ENCODE results near the gene FAT1.

FAT1 gene

GRCh38 chr4:186701788-186702187 lies 21.9 kb downstream of the FAT1 start:
- DNase-seq (ENCODE audit: low read depth, low spot score) = no peak
- Histone ChIP-seq H3K27me3 (ENCODE audit: insufficient read depth, insufficient read length) (no peaks in the 10 kb centered on the region), H3K36me3 (ENCODE audit: insufficient read depth, insufficient read length, low read length) (peaks cover 57% of the 10 kb centered on the region), H3K9ac (ENCODE audit: insufficient read length, low read depth) (no peak overlapping the region), H3K4me1 (ENCODE audit: insufficient read depth, insufficient read length) (peaks cover 8% of the 10 kb centered on the region), H3K4me3 (ENCODE audit: insufficient read length, low read depth) (no peak overlapping the region), H3K9me3 (ENCODE audit: insufficient read depth, low read length) (no peaks in the 10 kb centered on the region)
- TF ChIP-seq YY1 (IDR thresholded peaks at IDR 0.05; ENCODE audit: insufficient read depth, insufficient read length) (no peak), SUZ12 (IDR thresholded peaks at IDR 0.05; ENCODE audit: extremely low read depth, insufficient read depth, insufficient read length) (no peak), ZNF274 (IDR thresholded peaks at IDR 0.05; ENCODE audit: low read depth, low read length) (no peak)

GRCh38 chr4:186701273-186701672 lies 22.4 kb downstream of the FAT1 start:
- H3K27me3 ChIP-seq (ENCODE audit: insufficient read depth, insufficient read length) = no peaks in the 10 kb centered on the region
- H3K4me3 ChIP-seq (ENCODE audit: insufficient read length, low read depth) = no peak overlapping the region
- H3K36me3 ChIP-seq (ENCODE audit: insufficient read depth, insufficient read length, low read length) = peaks cover 52% of the 10 kb centered on the region
- no peak for DNase-seq (ENCODE audit: low read depth, low spot score)
- no peaks in the 10 kb centered on the region for H3K9me3 ChIP-seq (ENCODE audit: insufficient read depth, low read length)
- peaks cover 8% of the 10 kb centered on the region for H3K4me1 ChIP-seq (ENCODE audit: insufficient read depth, insufficient read length)
- no peak for TF ChIP-seq YY1 (IDR thresholded peaks at IDR 0.05; ENCODE audit: insufficient read depth, insufficient read length)
- no peak for TF ChIP-seq SUZ12 (IDR thresholded peaks at IDR 0.05; ENCODE audit: extremely low read depth, insufficient read depth, insufficient read length)
- no peak for TF ChIP-seq ZNF274 (IDR thresholded peaks at IDR 0.05; ENCODE audit: low read depth, low read length)
- H3K9ac ChIP-seq (ENCODE audit: insufficient read length, low read depth) = peak overlapping the region; percentile 56

- Histone ChIP-seq H3K4me3 (ENCODE audit: insufficient read length, low read depth) (no peak overlapping the region), H3K9ac (ENCODE audit: insufficient read length, low read depth) (no peak overlapping the region), H3K27me3 (ENCODE audit: insufficient read depth, insufficient read length) (no peaks in the 10 kb centered on the region), H3K4me1 (ENCODE audit: insufficient read depth, insufficient read length) (peaks cover 8% of the 10 kb centered on the region), H3K9me3 (ENCODE audit: insufficient read depth, low read length) (no peaks in the 10 kb centered on the region), H3K36me3 (ENCODE audit: insufficient read depth, insufficient read length, low read length) (peaks cover 47% of the 10 kb centered on the region)
- no peak for DNase-seq (ENCODE audit: low read depth, low spot score)
- TF ChIP-seq YY1 (IDR thresholded peaks at IDR 0.05; ENCODE audit: insufficient read depth, insufficient read length) (no peak), SUZ12 (IDR thresholded peaks at IDR 0.05; ENCODE audit: extremely low read depth, insufficient read depth, insufficient read length) (no peak), ZNF274 (IDR thresholded peaks at IDR 0.05; ENCODE audit: low read depth, low read length) (no peak)
These were observed 22.9 kb downstream of the FAT1 start for GRCh38 chr4:186700746-186701145.

- Histone ChIP-seq H3K36me3 (ENCODE audit: insufficient read depth, insufficient read length, low read length) (peaks cover 42% of the 10 kb centered on the region), H3K27me3 (ENCODE audit: insufficient read depth, insufficient read length) (no peaks in the 10 kb centered on the region), H3K9ac (ENCODE audit: insufficient read length, low read depth) (no peak overlapping the region), H3K4me1 (ENCODE audit: insufficient read depth, insufficient read length) (peaks cover 8% of the 10 kb centered on the region), H3K9me3 (ENCODE audit: insufficient read depth, low read length) (no peaks in the 10 kb centered on the region; the same call in 1 of the 2 replicates), H3K4me3 (ENCODE audit: insufficient read length, low read depth) (no peak overlapping the region)
- no peak for DNase-seq (ENCODE audit: low read depth, low spot score)
- TF ChIP-seq SUZ12 (IDR thresholded peaks at IDR 0.05; ENCODE audit: extremely low read depth, insufficient read depth, insufficient read length) (no peak), ZNF274 (IDR thresholded peaks at IDR 0.05; ENCODE audit: low read depth, low read length) (no peak), YY1 (IDR thresholded peaks at IDR 0.05; ENCODE audit: insufficient read depth, insufficient read length) (no peak)
These were observed 23.7 kb downstream of the FAT1 start for GRCh38 chr4:186699881-186700397.

- Histone ChIP-seq H3K4me1 (ENCODE audit: insufficient read depth, insufficient read length) (peaks cover 8% of the 10 kb centered on the region), H3K9me3 (ENCODE audit: insufficient read depth, low read length) (no peaks in the 10 kb centered on the region; the same call in 1 of the 2 replicates), H3K4me3 (ENCODE audit: insufficient read length, low read depth) (no peak overlapping the region), H3K9ac (ENCODE audit: insufficient read length, low read depth) (no peak overlapping the region), H3K27me3 (ENCODE audit: insufficient read depth, insufficient read length) (no peaks in the 10 kb centered on the region), H3K36me3 (ENCODE audit: insufficient read depth, insufficient read length, low read length) (peaks cover 42% of the 10 kb centered on the region)
- DNase-seq (ENCODE audit: low read depth, low spot score) = no peak
- TF ChIP-seq SUZ12 (IDR thresholded peaks at IDR 0.05; ENCODE audit: extremely low read depth, insufficient read depth, insufficient read length) = no peak
- no peak for TF ChIP-seq YY1 (IDR thresholded peaks at IDR 0.05; ENCODE audit: insufficient read depth, insufficient read length)
- TF ChIP-seq ZNF274 (IDR thresholded peaks at IDR 0.05; ENCODE audit: low read depth, low read length) = no peak
These were observed 24.4 kb downstream of the FAT1 start for GRCh38 chr4:186699298-186699697.

GRCh38 chr4:186698525-186698924 lies 25.1 kb downstream of the FAT1 start:
- peaks cover 36% of the 10 kb centered on the region for H3K36me3 ChIP-seq (ENCODE audit: insufficient read depth, insufficient read length, low read length)
- H3K4me1 ChIP-seq (ENCODE audit: insufficient read depth, insufficient read length) = peaks cover 8% of the 10 kb centered on the region
- no peak for DNase-seq (ENCODE audit: low read depth, low spot score)
- H3K4me3 ChIP-seq (ENCODE audit: insufficient read length, low read depth) = no peak overlapping the region
- H3K9me3 ChIP-seq (ENCODE audit: insufficient read depth, low read length) = no peaks in the 10 kb centered on the region; the same call in 1 of the 2 replicates
- TF ChIP-seq YY1 (IDR thresholded peaks at IDR 0.05; ENCODE audit: insufficient read depth, insufficient read length) (no peak), ZNF274 (IDR thresholded peaks at IDR 0.05; ENCODE audit: low read depth, low read length) (no peak)
- H3K27me3 ChIP-seq (ENCODE audit: insufficient read depth, insufficient read length) = no peaks in the 10 kb centered on the region
- no peak overlapping the region for H3K9ac ChIP-seq (ENCODE audit: insufficient read length, low read depth)

- H3K9me3 ChIP-seq (ENCODE audit: insufficient read depth, low read length) = no peaks in the 10 kb centered on the region; the same call in 1 of the 2 replicates
- DNase-seq (ENCODE audit: low read depth, low spot score) = no peak
- H3K27me3 ChIP-seq (ENCODE audit: insufficient read depth, insufficient read length) = no peaks in the 10 kb centered on the region
- no peak overlapping the region for H3K9ac ChIP-seq (ENCODE audit: insufficient read length, low read depth)
- no peak overlapping the region for H3K4me3 ChIP-seq (ENCODE audit: insufficient read length, low read depth)
- TF ChIP-seq ZNF274 (IDR thresholded peaks at IDR 0.05; ENCODE audit: low read depth, low read length) (no peak), SUZ12 (IDR thresholded peaks at IDR 0.05; ENCODE audit: extremely low read depth, insufficient read depth, insufficient read length) (no peak), YY1 (IDR thresholded peaks at IDR 0.05; ENCODE audit: insufficient read depth, insufficient read length) (no peak)
- H3K4me1 ChIP-seq (ENCODE audit: insufficient read depth, insufficient read length) = peaks cover 8% of the 10 kb centered on the region
- peaks cover 36% of the 10 kb centered on the region for H3K36me3 ChIP-seq (ENCODE audit: insufficient read depth, insufficient read length, low read length)
These were observed 25.6 kb downstream of the FAT1 start for GRCh38 chr4:186698028-186698427.

Data from NT2/D1 (cell line).